GM12872 (cell line): ENCODE measurements around the gene KCNIP3.
A peak's percentile ranks its signal among the peaks of the same experiment; 100 is the strongest.

Source experiments
- CTCF ChIP-seq: IDR thresholded peaks from 3 replicates; pipeline ENCODE4 v1.5.1; 2011; ENCODE audit warnings: low read depth, mild to moderate bottlenecking, low read length, moderate library complexity; ENCODE audit not compliant: insufficient read depth

The KCNIP3 gene

GRCh38 chr2:95276244-95276887 is 20.8 kb upstream of the KCNIP3 start:
- TF ChIP-seq CTCF: no peak

DNA sequence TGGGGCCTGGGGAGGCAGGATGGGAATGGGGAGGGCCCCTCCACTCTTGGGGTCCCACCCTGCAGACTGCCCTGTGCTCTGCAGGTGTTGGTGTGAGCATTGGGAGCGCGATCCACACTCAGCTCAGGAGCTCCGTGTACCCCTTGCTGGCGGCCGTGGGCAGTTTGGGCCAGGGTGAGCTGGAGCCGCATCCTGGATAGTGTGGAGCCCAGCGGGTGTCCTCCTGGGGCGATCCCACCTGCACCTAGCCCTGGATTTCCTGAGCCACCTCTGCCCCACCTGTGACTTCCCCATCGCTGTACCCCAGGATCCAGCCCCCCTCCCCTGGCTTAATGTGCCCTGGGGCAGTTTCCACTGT is 20.3 kb upstream of the KCNIP3 start:
- TF ChIP-seq CTCF: no peak

GRCh38 chr2:95277246-95277906 is 19.8 kb upstream of the KCNIP3 start:
- 0 out of 3 replicates have a peak, but pooled peaks have one; percentile 13 for TF ChIP-seq CTCF

DNA sequence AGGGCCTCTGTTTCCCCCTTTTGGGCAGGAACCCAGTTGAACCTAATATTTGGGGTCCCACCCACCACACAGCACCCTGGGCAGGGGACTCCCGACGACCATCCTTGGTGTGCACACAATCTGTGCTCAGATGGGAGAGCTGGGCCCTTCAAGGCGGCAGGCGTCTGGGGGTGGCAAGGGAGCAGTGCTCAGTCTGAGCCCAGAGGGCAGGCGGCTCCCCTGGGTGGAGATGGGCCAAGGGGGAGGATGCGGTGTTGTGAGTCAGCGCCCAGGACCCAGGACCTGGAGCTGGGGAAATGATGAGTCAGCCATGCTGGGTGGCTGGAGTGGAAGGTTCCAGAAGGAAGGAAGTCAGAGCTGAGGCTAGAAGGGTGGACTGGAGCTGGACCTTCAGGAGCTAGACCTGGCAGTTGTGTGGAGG is 19.1 kb upstream of the KCNIP3 start:
- no peak for TF ChIP-seq CTCF

- no peak for TF ChIP-seq CTCF
Measured at GRCh38 chr2:95278637-95279225, 18.4 kb upstream of the KCNIP3 start.

GRCh38 chr2:95279435-95280035 is 17.6 kb upstream of the KCNIP3 start:
- TF ChIP-seq CTCF: no peak

- no peak for TF ChIP-seq CTCF
Measured at GRCh38 chr2:95281071-95281470, 16.1 kb upstream of the KCNIP3 start.
